Stimulated activated CD8-positive, alpha-beta memory T cell treated with anti-CD3 and anti-CD28 coated beads, Interleukin-15, amount 100 ng/mL, for 24 hours (primary cell): ENCODE measurements around the gene IPO7.
"Not testable (repeated sequence)": the region's sequence is repeated elsewhere in the genome, so short reads cannot be mapped to it uniquely, and the experiment has no call there.

Experiments used
- DNase-seq: peaks from one replicate; pipeline ENCODE4 v3.0.0-alpha.2; 2020; ENCODE audit warnings: low read depth

IPO7 gene

DNA sequence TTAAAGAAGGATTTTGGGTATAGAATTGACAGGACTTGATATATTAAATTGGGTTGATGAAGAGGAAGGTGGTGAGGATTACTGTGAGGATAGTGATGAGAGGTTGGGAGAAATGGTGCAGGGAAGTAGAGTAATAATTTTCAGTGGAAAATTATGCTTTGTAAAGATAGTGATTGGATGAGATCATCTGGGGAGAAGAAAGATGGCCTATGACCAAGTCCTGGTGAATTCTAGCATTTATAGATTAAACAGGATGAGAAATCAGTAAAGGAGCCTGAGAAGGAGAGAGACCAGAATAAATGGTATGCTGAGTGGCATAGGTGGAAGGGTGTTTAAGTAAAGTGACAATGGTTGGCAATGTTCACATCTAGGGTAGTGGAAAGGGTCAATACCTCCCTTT lies 15.0 kb downstream of the IPO7 start:
- no peak for DNase-seq

DNA sequence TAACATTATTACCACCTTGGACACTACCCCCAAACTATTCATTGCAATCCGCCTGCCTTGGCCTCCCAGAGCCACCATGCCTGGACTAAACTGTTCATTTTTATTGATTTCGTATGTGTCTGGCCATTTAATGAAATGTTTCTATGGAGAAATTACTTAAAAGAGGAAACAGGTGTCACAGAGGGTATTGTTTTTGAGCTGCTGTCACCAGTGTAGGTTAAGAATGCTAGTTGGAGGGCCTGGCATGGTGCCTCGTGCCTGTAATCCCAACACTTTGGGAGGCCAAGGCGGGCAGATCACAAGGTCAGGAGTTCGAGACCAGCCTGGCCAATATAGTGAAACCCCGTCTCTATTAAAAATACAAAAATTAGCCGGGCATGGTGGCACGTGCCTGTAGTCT lies 17.4 kb downstream of the IPO7 start:
- DNase-seq, result not testable (repeated sequence)

DNA sequence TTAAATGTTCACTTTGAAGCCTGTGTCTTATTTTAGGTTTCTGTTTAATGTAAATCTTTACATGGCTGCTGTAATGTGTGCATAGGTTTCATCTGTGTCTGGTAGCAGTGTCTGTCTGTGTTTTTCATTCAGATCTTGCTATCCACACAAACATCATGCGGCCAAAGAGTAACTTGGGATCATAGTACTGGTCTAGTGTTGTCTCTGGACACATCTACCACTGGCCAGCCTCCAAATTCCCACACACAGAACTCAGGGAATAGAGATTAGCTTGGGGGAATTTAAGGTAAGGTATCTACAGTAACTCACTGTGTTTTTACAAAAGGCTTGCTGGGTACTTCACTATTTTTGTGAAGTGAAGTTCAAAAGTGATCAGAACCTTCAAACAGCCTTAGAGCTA lies 44.3 kb downstream of the IPO7 start:
- DNase-seq, result no peak

DNA sequence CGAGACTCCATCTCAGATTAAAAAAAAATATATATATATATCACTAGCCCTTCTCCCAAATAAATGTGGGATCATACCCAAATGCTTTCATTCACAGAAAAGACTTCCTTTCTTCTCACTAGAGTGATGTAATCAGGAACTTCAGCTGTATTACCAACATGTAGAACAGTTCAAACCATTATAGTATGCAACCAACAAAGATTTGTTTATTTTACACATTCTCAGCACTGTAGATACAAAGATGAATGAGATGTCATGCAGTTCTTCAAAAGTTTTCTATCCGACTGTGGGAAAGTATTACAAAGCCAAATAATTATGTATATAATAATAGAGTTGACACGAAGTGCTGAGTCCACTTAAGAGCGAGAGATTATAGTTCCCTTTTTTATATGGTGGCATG lies 54.2 kb downstream of the IPO7 start:
- no peak for DNase-seq

DNA sequence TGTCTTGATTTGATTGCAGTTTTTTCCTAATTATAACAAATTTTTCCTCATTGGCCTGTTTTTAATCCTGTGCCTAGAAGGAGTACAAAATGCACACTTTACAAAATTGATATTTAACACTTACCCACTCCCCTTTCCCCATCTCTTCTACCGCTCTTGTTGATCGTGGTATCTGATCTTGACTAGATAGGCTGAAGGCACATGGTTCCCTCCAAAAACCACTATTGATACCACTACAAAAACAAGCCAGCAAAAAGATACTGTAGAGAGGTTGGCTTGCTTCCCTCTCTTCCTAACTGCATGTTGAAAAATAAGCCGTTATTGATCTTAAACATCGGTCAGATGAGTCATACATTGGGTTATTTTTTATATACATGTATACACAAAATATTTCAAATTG lies 61.8 kb downstream of the IPO7 start:
- DNase-seq, result no peak

DNA sequence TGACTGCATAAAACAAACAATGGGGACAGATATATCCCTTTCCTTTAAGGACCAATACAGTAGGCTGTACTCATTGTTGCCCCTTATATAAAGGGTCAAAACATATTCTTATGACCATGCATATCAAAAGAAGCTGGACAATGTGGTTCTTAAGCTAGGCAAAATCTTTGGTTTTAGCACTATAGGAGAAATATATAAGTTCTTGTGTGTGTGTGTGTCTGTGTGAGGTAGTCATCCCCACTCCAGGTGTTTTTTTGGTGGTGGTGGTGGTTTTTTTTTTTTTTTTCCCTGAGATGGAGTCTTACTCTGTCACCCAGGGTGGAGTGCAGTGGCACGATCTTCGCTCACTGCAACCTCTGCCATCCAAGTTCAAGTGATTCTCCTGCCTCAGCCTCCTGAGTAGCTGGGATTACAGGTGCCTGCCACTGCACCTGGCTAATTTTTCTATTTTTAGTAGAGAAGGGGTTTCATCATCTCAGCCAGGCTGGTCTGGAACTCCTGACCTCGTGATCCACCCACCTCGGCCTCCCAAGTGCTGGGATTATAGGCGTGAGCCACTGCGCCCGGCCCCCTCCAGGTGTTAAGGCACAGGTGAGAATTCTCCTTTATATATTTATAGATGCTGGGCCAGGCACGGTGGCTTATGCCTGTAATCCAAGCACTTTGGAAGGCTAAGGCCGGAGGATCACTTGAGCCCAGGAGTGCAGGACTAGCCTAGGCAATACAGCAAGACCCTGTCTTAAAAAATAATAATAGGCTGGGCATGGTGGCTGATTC lies 64.3 kb downstream of the IPO7 start:
- no peak for DNase-seq

GRCh38 chr11:9452023-9452422 lies 67.6 kb downstream of the IPO7 start:
- not testable (repeated sequence) for DNase-seq

DNA sequence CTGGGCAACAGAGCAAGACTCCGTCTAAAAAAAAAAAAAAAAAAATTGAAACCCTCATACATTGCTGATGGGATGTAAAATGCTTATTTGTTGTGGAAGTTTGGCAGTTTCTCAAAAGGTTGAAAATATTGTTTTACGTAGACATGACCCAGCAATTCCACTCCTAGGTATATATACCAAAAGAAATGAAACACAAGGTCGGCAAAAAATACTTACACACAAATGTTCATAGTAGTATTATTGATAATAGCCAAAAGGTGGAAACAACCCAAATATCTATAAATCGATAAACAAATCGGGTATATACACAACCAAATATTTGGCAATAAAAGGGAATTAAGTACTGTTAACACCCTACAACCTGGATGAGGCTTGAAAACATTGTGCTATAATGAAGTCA lies 71.3 kb downstream of the IPO7 start:
- no peak for DNase-seq

- no peak for DNase-seq
Observed at GRCh38 chr11:9459667-9460321, 75.3 kb downstream of the IPO7 start.

- DNase-seq, result peak; percentile 98
Observed at GRCh38 chr11:9460322-9461062, 76.0 kb downstream of the IPO7 start, which contains the start of gene ZNF143. TSS of gene ZNF143 (plus strand) at chr11:9461012. CDS start at chr11:9471309, 10,297 bp downstream.

DNA sequence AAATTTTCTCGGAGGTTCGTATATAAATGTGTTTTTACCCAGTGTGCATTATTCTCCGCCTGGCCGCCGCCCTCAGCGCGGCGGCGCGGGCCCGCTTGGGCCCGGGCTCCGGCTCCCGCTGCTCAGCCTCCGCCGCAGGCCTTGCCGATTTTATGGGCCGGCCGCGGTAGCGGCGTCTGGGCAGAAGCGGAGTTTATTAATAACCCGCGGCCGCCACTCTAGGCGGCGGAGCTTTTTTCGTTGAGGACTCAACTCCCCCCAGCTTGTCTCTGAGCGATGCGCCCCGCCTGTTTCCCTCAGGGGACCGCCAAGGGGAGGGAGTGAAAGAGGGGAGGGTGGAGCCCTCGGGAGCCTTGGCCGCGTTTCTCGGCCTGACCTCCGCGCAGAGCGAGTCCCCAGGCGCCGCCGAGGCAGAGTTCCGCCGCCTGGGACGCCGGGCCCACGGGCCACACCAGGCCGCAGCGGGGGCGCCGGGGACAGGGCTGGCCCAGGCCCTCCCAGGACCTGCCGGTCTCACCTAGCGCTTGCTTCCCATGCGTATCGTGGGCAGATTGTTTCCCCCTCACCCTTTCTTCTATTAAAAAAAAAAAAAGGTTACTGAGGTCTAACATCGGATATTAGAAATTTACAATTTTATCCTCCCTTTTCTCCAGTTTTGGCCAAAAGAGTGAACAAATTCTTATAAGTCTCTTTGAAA lies 76.8 kb downstream of the IPO7 start:
- DNase-seq, result peak; percentile 47

- DNase-seq, result no peak
Observed at GRCh38 chr11:9461760-9462134, 77.3 kb downstream of the IPO7 start.

DNA sequence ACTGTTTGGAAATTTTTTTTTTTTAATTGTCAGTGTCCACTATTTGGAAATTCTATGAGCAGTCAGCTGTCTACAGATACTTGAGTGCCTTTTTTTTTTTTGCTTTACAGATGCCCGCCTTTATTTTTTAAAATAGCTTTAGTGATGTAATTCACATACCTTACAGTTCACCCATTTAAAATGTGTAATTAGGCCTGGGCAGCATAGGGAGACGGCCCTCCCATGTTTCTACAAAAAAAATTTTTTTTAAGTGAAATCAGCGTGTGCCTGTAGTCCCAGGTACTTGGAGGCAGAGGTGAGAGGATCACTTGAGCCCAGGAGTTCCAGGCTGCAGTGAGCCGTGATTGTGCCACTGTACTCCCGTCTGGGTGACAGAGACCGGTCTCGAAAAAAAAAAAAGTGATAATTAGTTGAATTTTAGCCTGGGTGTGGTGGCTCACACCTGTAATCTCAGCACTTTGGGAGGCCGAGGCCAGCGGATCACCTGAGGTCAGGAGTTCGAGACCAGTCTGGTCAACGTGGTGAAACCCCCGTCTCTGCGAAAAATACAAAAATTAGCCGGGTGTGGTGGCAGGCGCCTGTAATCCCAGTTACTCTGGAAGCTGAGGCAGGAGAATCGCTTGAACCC lies 77.8 kb downstream of the IPO7 start:
- no peak for DNase-seq

DNA sequence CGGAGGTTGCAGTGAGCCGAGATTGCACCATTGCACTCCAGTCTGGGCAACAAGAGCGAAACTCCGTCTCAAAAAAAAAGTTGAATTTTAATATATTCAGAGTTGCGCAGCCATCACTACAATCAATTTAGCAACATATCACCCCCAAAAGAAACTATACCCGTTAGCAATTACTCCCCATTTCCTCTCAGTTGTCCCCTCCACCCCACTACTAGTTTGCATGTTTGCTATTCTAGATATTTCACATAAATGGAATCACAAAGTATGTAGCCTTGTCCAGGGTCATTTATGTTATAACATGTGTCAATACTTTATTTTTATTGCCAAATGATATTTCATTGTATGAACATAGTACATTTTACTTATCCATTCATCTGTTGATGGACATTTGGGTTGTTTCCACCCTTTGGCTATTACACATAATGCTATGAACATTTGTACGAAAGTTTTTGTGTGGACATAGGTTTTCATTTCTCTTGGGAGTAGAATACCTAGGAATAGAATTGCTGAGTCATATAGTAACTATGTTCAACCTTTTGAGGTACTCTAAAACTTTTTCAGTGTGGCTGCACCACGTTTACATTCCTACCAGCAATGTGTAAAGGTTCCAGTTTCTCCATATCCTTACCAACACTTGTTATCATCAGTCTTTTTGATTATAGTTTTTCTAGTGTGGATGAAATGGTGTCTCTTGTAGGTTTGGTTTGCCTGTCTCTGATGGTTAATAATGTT lies 78.5 kb downstream of the IPO7 start:
- DNase-seq, result no peak

DNA sequence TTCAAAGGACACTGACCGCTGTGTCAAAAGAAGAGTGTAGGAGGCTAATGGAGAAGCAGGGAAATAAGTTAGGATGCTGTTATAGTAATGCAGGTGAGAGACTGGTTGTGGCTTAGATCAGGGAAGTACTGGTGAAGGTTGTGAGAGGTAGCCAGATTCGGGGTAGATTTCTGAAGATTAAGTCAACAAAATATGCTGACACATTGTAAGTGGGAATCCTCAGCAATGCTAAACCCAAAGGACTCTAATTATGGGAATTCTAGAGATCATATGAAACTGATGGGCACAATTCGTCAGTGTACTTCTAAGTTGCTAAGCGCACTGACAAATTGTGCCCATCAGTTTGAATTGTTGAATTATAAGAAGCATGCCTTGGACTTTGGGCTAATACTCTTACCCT lies 86.3 kb downstream of the IPO7 start:
- no peak for DNase-seq

DNA sequence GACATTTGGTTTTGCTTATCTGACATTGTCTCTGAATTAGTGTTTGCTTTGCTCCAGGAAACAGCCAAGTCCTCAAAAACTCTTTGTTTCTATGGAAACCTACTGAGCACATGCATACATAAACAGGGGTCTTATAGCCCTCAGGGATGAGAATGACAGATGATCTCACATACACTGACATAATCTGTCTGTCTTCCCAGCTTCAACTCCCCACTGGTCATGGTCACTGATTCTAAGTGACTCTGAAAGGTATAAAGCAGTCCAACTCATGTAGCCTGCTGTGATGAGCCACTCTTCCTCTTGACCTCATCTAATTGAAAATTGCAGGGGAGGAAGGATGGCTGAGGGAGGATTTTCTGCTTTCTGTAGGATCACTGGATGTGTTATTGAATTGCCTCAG lies 89.0 kb downstream of the IPO7 start:
- DNase-seq, result no peak

DNA sequence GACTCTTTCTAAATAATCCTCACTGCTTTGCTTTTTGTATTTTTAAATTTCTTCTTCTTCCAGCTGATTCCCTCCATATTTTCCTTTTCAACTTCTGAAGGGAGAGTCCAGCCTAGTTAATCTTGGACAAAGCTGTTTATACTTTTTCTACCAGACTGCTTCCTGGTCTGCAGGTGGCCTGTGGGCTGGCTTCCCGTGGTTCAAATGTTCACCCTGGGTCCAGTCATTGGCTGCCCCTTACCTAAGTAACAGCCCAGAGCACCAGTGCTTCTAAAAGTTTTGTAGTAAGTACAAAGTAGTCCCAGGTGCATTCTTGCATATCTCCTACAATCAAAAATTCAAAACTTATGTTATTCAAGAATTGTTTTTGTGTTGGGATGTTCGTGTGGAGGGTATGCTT lies 95.4 kb downstream of the IPO7 start:
- no peak for DNase-seq

DNA sequence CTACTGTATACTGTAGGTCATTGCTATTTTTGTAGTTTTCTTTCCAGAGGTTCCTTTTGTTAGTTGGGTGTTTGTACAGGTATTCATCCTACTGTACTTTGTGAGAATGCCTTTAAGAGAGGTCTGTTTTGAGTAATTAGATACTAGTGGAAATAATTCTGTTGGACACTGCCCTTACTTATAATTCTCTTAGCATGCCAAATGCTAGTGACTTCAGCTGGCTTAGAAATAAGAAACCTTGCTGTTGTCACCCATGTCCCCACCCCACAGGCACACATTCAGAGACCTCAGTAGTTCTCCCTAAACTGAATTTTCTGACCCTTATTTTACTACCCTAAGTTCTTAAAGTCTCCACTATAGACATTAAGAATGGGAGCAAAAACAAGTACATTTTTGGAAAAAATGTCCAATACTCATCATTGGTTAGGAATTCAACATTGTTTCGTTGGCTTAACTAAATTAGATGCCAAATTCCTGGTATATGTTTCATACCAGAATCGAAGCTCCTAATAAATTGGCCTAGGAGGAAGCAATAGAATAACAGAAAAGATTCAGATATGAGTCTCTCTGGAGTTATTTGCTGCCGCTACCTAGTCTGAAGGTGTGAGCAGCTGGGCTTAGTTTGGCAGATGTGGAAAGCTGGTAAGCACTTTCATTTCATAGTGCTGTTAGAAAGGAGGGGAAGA lies 104.8 kb downstream of the IPO7 start:
- DNase-seq, result no peak

GRCh38 chr11:9490376-9490775 lies 105.9 kb downstream of the IPO7 start:
- no peak for DNase-seq

DNA sequence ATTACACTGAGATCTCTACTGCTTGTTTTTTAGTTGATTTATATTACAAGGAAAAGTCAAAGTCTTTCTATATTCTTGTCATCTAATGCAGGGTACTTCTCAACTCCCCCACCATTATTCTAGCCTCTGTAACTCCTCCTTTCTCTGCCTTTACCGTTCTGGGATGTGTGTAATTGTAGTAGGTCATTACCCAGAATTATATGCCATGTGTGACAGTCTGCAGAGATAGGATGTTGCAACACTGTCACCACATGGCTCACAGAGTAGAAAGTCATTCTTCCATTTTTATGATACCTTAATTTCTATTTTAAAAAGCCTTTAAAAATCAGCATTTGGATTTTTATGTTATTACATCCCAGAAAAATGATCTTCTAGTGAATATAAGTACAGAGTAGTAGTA lies 109.0 kb downstream of the IPO7 start:
- no peak for DNase-seq

GRCh38 chr11:9494316-9494715 lies 109.9 kb downstream of the IPO7 start:
- no peak for DNase-seq
